Measurements from ENCODE around the gene GHRH.

The GHRH gene

DNA sequence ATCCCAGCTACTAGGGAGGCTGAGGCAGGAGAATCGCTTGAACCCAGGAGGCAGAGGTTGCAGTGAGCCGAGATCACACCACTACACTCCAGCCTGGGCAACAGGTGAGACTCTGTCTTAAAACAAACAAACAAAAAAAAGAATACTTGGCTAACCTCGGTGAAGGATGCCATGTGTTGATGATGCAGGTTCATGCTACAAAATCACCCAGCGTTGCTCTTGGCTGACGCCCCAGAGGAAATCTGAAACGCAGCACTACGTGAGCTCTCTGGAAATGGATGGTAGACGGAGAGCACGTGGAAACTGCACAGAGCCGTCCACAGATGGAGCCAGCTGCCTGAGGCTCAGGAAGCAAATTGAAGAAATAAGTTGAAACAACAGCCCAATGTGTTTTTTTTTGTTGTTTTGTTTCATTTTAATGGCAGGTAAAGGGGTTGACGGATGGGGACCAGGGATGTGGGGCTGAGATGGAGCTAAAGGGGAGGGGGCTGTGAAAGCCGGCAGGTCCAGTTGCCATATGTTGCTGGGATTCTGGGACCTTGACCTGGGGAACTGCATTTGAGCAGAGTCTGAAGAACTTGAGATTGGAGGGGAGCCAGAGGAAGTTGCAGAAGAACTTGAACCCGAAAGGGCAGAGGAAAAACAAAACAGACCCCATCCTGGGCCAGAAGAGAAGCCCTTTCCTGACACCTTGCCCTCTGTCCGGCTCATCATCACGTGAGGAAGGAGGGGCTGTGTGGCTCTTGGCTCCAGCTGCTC lies 15.1 kb upstream of the GHRH start:
- peak overlapping the region; percentile 31; the same call in 1 of the 2 replicates for H3K4me3 ChIP-seq (ENCODE audit: low read depth, low read length)
- H2AFZ ChIP-seq (ENCODE audit: low read length, unreplicated experiment), result peak overlapping the region; percentile 73

GRCh38 chr20:37274851-37275524 lies 13.4 kb upstream of the GHRH start:
- Histone ChIP-seq H3K27me3 (ENCODE audit: insufficient read depth, low read length) (no peaks in the 10 kb centered on the region), H3K36me3 (ENCODE audit: insufficient read depth, low read length) (no peaks in the 10 kb centered on the region), H3K4me3 (ENCODE audit: low read depth, low read length) (no peak overlapping the region), H3K79me2 (ENCODE audit: control insufficient read depth, insufficient read depth, low read length, unreplicated experiment) (no peaks in the 10 kb centered on the region), H3K27ac (ENCODE audit: low read depth, low read length) (no peak overlapping the region), H2AFZ (ENCODE audit: low read length, unreplicated experiment) (no peak overlapping the region), H3K4me1 (ENCODE audit: control insufficient read depth, insufficient read depth, low read length, unreplicated experiment) (peaks cover 6% of the 10 kb centered on the region)

More for the DNA sequence above, 15.1 kb upstream of the GHRH start:
- Histone ChIP-seq H3K79me2 (ENCODE audit: control insufficient read depth, insufficient read depth, low read length, unreplicated experiment) (no peaks in the 10 kb centered on the region), H3K36me3 (ENCODE audit: insufficient read depth, low read length) (no peaks in the 10 kb centered on the region), H3K27me3 (ENCODE audit: insufficient read depth, low read length) (no peaks in the 10 kb centered on the region), H3K4me1 (ENCODE audit: control insufficient read depth, insufficient read depth, low read length, unreplicated experiment) (peaks cover 6% of the 10 kb centered on the region), H3K27ac (ENCODE audit: low read depth, low read length) (no peak overlapping the region; the same call in 1 of the 2 replicates)

DNA sequence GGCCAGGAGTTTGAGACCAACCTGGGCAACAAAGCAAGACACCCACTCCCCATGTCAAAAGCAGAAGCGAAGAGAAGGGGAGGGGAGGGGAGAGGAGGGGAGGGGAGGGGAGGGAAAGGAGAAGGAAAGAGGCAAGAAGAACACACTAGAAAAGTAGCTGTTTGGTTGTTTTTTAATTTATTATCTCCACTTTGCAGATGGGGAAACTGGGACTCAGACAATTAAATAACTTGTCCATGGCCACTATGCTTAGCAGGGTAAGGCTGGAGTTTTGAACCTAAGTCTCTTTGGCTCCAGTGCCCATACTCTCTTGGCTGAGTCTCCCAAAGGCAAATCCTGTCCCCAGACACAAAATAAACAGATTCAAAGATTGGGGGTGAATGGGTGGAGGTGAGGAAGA lies 12.4 kb upstream of the GHRH start:
- Histone ChIP-seq H3K4me3 (ENCODE audit: low read depth, low read length) (no peak overlapping the region), H3K36me3 (ENCODE audit: insufficient read depth, low read length) (no peaks in the 10 kb centered on the region), H3K4me1 (ENCODE audit: control insufficient read depth, insufficient read depth, low read length, unreplicated experiment) (peaks cover 6% of the 10 kb centered on the region), H3K27ac (ENCODE audit: low read depth, low read length) (no peak overlapping the region), H3K79me2 (ENCODE audit: control insufficient read depth, insufficient read depth, low read length, unreplicated experiment) (no peaks in the 10 kb centered on the region), H3K27me3 (ENCODE audit: insufficient read depth, low read length) (no peaks in the 10 kb centered on the region), H2AFZ (ENCODE audit: low read length, unreplicated experiment) (no peak overlapping the region)

GRCh38 chr20:37271421-37271768 lies 9.8 kb upstream of the GHRH start:
- no peaks in the 10 kb centered on the region for H3K4me1 ChIP-seq (ENCODE audit: control insufficient read depth, insufficient read depth, low read length, unreplicated experiment)
- H3K27ac ChIP-seq (ENCODE audit: low read depth, low read length), result no peak overlapping the region
- H3K27me3 ChIP-seq (ENCODE audit: insufficient read depth, low read length), result no peaks in the 10 kb centered on the region
- no peak overlapping the region for H2AFZ ChIP-seq (ENCODE audit: low read length, unreplicated experiment)
- H3K36me3 ChIP-seq (ENCODE audit: insufficient read depth, low read length), result no peaks in the 10 kb centered on the region
- H3K79me2 ChIP-seq (ENCODE audit: control insufficient read depth, insufficient read depth, low read length, unreplicated experiment), result no peaks in the 10 kb centered on the region
- H3K4me3 ChIP-seq (ENCODE audit: low read depth, low read length), result no peak overlapping the region

GRCh38 chr20:37270576-37271420 lies 9.2 kb upstream of the GHRH start:
- Histone ChIP-seq H2AFZ (ENCODE audit: low read length, unreplicated experiment) (no peak overlapping the region), H3K4me3 (ENCODE audit: low read depth, low read length) (no peak overlapping the region), H3K4me1 (ENCODE audit: control insufficient read depth, insufficient read depth, low read length, unreplicated experiment) (no peaks in the 10 kb centered on the region), H3K79me2 (ENCODE audit: control insufficient read depth, insufficient read depth, low read length, unreplicated experiment) (no peaks in the 10 kb centered on the region), H3K27ac (ENCODE audit: low read depth, low read length) (no peak overlapping the region), H3K36me3 (ENCODE audit: insufficient read depth, low read length) (no peaks in the 10 kb centered on the region), H3K27me3 (ENCODE audit: insufficient read depth, low read length) (no peaks in the 10 kb centered on the region)

DNA sequence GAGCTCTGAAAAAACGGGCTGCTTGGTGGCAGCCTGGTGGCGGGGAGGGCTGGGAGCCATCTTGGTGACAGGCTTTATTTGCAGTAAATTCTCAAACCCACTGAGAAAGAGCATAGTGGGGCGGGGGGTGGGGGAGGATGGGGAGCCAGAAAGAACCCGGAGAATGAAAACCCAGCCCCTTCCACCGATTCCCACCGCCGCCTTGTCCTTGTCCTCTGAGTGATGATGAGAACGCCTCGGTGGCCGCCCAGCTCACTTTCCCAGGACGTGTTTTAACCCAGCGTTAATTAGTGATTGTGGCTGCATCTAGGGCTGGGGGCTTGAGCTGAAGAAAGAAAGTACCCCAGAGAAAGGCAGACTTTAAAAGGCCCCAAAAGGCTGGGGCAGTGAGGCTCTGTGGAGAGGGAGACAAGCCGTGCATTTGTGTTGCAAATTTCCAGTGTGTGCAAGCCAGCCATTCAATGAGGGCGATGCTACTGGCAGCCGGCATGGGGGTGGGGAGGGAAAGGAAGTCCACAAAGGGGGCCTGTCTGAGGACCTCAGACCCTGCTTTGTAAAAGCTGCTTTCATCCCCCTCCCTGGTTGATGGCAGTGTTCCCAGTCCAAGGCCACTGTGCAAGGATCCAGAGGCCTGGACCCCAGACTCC lies 6.2 kb upstream of the GHRH start:
- H3K27me3 ChIP-seq (ENCODE audit: insufficient read depth, low read length), result no peaks in the 10 kb centered on the region
- no peaks in the 10 kb centered on the region for H3K4me1 ChIP-seq (ENCODE audit: control insufficient read depth, insufficient read depth, low read length, unreplicated experiment)
- H3K27ac ChIP-seq (ENCODE audit: low read depth, low read length), result no peak overlapping the region
- H2AFZ ChIP-seq (ENCODE audit: low read length, unreplicated experiment), result no peak overlapping the region
- no peaks in the 10 kb centered on the region for H3K79me2 ChIP-seq (ENCODE audit: control insufficient read depth, insufficient read depth, low read length, unreplicated experiment)
- no peak overlapping the region for H3K4me3 ChIP-seq (ENCODE audit: low read depth, low read length)
- H3K36me3 ChIP-seq (ENCODE audit: insufficient read depth, low read length), result no peaks in the 10 kb centered on the region

DNA sequence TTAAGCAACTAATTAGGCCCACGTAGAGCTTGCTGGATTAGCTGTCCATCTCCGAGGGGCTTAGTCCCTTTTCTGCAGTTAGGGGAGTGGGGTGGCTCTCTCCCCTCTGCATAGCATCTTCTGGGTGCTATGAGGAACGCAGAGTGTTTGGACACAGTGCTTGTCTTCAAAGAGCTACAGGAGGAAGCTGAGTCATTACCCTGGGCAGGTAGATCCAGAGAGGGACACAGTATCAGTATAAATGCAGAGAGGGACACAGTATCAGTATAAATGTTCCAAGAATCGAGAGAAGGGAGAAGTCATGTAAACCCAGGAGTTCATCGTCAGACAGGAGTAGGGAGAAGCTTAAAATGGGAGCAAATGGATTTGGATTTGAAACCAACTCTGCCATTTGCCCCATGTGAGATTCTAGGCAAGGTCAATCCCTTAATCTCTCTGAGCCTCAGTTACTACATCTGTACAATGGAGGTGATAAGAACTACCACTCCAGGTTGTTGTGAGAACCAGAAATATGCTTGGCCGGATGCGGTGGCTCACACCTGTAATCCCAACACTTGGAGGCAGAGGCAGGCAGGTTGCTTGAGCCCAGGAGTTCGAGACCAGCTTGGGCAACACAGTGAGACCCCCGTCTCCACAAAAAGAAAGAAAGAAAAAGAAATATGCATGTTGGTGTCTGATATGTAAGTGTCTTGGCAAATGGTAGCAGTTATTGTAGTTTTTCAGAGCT lies 5.5 kb upstream of the GHRH start:
- no peak overlapping the region for H3K27ac ChIP-seq (ENCODE audit: low read depth, low read length)
- H3K36me3 ChIP-seq (ENCODE audit: insufficient read depth, low read length), result no peaks in the 10 kb centered on the region
- no peaks in the 10 kb centered on the region; the same call in 1 of the 2 replicates for H3K27me3 ChIP-seq (ENCODE audit: insufficient read depth, low read length)
- no peaks in the 10 kb centered on the region for H3K79me2 ChIP-seq (ENCODE audit: control insufficient read depth, insufficient read depth, low read length, unreplicated experiment)
- no peak overlapping the region for H2AFZ ChIP-seq (ENCODE audit: low read length, unreplicated experiment)
- H3K4me3 ChIP-seq (ENCODE audit: low read depth, low read length), result no peak overlapping the region
- H3K4me1 ChIP-seq (ENCODE audit: control insufficient read depth, insufficient read depth, low read length, unreplicated experiment), result no peaks in the 10 kb centered on the region

DNA sequence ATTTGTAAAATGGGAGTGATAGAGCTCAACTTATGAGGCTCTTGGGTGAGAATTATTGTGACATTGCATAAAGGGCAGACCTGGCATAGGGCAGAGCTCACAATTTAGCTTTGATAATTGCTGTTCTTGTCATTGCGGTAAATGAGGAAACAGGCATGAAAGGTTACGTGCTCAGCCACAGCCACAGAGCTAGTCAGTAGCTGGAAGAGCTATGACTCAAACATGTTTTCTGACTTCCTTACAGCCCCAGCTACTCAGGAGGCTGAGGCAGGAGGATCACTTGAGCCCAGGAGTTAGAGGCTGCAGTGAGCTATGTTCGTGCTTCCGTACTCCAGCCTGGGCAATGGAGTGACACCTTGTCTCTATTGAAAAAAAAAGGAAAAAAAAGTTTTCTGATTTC lies 3.5 kb upstream of the GHRH start:
- peaks cover 19% of the 10 kb centered on the region for H3K27me3 ChIP-seq (ENCODE audit: insufficient read depth, low read length)
- H3K4me3 ChIP-seq (ENCODE audit: low read depth, low read length), result no peak overlapping the region
- no peaks in the 10 kb centered on the region for H3K36me3 ChIP-seq (ENCODE audit: insufficient read depth, low read length)
- no peak overlapping the region for H3K27ac ChIP-seq (ENCODE audit: low read depth, low read length)
- no peak overlapping the region for H2AFZ ChIP-seq (ENCODE audit: low read length, unreplicated experiment)
- no peaks in the 10 kb centered on the region for H3K79me2 ChIP-seq (ENCODE audit: control insufficient read depth, insufficient read depth, low read length, unreplicated experiment)
- no peaks in the 10 kb centered on the region for H3K4me1 ChIP-seq (ENCODE audit: control insufficient read depth, insufficient read depth, low read length, unreplicated experiment)

GRCh38 chr20:37263686-37264085 lies 2.1 kb upstream of the GHRH start:
- no peak overlapping the region for H3K27ac ChIP-seq (ENCODE audit: low read depth, low read length)

GRCh38 chr20:37262505-37262904 lies 891 bp upstream of the GHRH start:
- H3K4me1 ChIP-seq (ENCODE audit: control insufficient read depth, insufficient read depth, low read length, unreplicated experiment), result no peaks in the 10 kb centered on the region
- H3K36me3 ChIP-seq (ENCODE audit: insufficient read depth, low read length), result no peaks in the 10 kb centered on the region
- no peaks in the 10 kb centered on the region for H3K79me2 ChIP-seq (ENCODE audit: control insufficient read depth, insufficient read depth, low read length, unreplicated experiment)
- H3K4me3 ChIP-seq (ENCODE audit: low read depth, low read length), result no peak overlapping the region
- H2AFZ ChIP-seq (ENCODE audit: low read length, unreplicated experiment), result no peak overlapping the region
- H3K27me3 ChIP-seq (ENCODE audit: insufficient read depth, low read length), result peaks cover 39% of the 10 kb centered on the region
- no peak overlapping the region for H3K27ac ChIP-seq (ENCODE audit: low read depth, low read length)

More at GRCh38 chr20:37263686-37264085, 2.1 kb upstream of the GHRH start:
- H3K36me3 ChIP-seq (ENCODE audit: insufficient read depth, low read length), result no peaks in the 10 kb centered on the region
- no peak overlapping the region for H3K4me3 ChIP-seq (ENCODE audit: low read depth, low read length)
- H3K27me3 ChIP-seq (ENCODE audit: insufficient read depth, low read length), result peaks cover 32% of the 10 kb centered on the region
- no peaks in the 10 kb centered on the region for H3K79me2 ChIP-seq (ENCODE audit: control insufficient read depth, insufficient read depth, low read length, unreplicated experiment)
- H2AFZ ChIP-seq (ENCODE audit: low read length, unreplicated experiment), result no peak overlapping the region
- no peaks in the 10 kb centered on the region for H3K4me1 ChIP-seq (ENCODE audit: control insufficient read depth, insufficient read depth, low read length, unreplicated experiment)

Data from ACC112 (cell line).